Choroid plexus epithelial cell (primary cell): ENCODE results near the gene NASP.

ENCODE experiments used
- DNase-seq: peaks from one replicate; pipeline ENCODE4 v3.0.0-alpha.2; 2010; ENCODE audit warnings: low read depth
- H3K4me3 ChIP-seq: 2 replicates; pipeline ENCODE4 v1.5.1; 2011; ENCODE audit warnings: low read depth, mild to moderate bottlenecking, control low read depth, low read length, moderate library complexity
- CTCF ChIP-seq: conservative IDR thresholded peaks from 2 replicates; pipeline ENCODE4 v1.5.1; 2011; ENCODE audit warnings: low read depth, mild to moderate bottlenecking, control low read depth, inconsistent platforms, low read length, moderate library complexity

NASP gene

GRCh38 chr1:45583666-45584350 lies at the start of gene NASP:
Gene NASP (plus strand): TSS chr1:45584041. CDS start chr1:45584147, 106 bp downstream.
- peak; percentile 28 for TF ChIP-seq CTCF
- H3K4me3 ChIP-seq: peak within 1 kb of the TSS; percentile 100
- DNase-seq: peak; percentile 78

- no peak overlapping the region for H3K4me3 ChIP-seq
- no peak for DNase-seq
- no peak for TF ChIP-seq CTCF
Measured at GRCh38 chr1:45535988-45536766, 47.7 kb upstream of the NASP start.

- TF ChIP-seq CTCF: no peak
- H3K4me3 ChIP-seq: no peak overlapping the region
- DNase-seq: no peak
Measured at GRCh38 chr1:45536886-45537285, 47.0 kb upstream of the NASP start.

- H3K4me3 ChIP-seq: no peak overlapping the region
- DNase-seq: no peak
- no peak for TF ChIP-seq CTCF
Measured at GRCh38 chr1:45541193-45541592, 42.6 kb upstream of the NASP start.

- no peak for DNase-seq
- TF ChIP-seq CTCF: no peak
Measured at GRCh38 chr1:45542591-45542990, 41.2 kb upstream of the NASP start.

GRCh38 chr1:45543581-45544417 lies 40.0 kb upstream of the NASP start:
- no peak for TF ChIP-seq CTCF
- no peak overlapping the region for H3K4me3 ChIP-seq
- DNase-seq: peak; percentile 26

More at GRCh38 chr1:45542591-45542990, 41.2 kb upstream of the NASP start:
- H3K4me3 ChIP-seq: no peak overlapping the region
